Dorsolateral prefrontal cortex (tissue), 118 donors: ENCODE results near the gene TMEM225B. TPM values are rescaled to one million over a fixed set of nuclear protein-coding genes. Genes with fewer than 3 reads are reported as not detected.

Source experiments
- total RNA-seq, 120 experiments: library from RNA; stranded (reverse); gene quantifications; one replicate each; pipeline versions ENCODE4 v1.2.3 to v1.2.4, GENCODE V29; 2022

TMEM225B gene
- total RNA-seq, 120 experiments from 2014 or later = 0.58 to 6.6 (median 2.1) TPM; not detected in 3

Other genes with a start within 250 kb of the TMEM225B start
- 10 to 100 TPM in 115 of 120 experiments, 1 to 10 TPM in 5; 5.2 to 52.6 (median 17.8) TPM for gene ARPC1B, start 223.5 kb upstream of the TMEM225B start, total RNA-seq
- 100 to 1,000 TPM in 4 of 120 experiments, 10 to 100 TPM in 116; 57.9 to 106 (median 75.1) TPM for gene PDAP1, start 189.7 kb upstream of the TMEM225B start, total RNA-seq
- 10 to 100 TPM; 37.0 to 97.8 (median 64.0) TPM for gene BUD31, start 189.3 kb upstream of the TMEM225B start, total RNA-seq
- 10 to 100 TPM in 9 of 120 experiments, 1 to 10 TPM in 111; 3.2 to 13.4 (median 6.3) TPM for gene PTCD1, start 159.5 kb upstream of the TMEM225B start, total RNA-seq
- 10 to 100 TPM; 31.8 to 83.9 (median 47.3) TPM for gene CPSF4, start 159.3 kb upstream of the TMEM225B start, total RNA-seq
- gene ATP5MF, start 132.1 kb upstream of the TMEM225B start, total RNA-seq = 100 to 1,000 TPM; 128 to 423 (median 260) TPM
- gene ZNF789, start 125.4 kb upstream of the TMEM225B start, total RNA-seq = 10 to 100 TPM; 11.6 to 35.5 (median 20.6) TPM
- gene ZNF394, start 98.0 kb upstream of the TMEM225B start, total RNA-seq = 10 to 100 TPM; 15.6 to 37.7 (median 22.6) TPM
- 10 to 100 TPM; 10.7 to 19.7 (median 14.4) TPM for gene ZKSCAN5, start 93.6 kb upstream of the TMEM225B start, total RNA-seq
- 10 to 100 TPM in 8 of 120 experiments, 1 to 10 TPM in 112; 5.4 to 10.6 (median 8.1) TPM for gene FAM200A, start 46.2 kb upstream of the TMEM225B start, total RNA-seq
- 100 to 1,000 TPM in 16 of 120 experiments, 10 to 100 TPM in 104; 60.1 to 125 (median 87.8) TPM for gene ZNF655, start 39.6 kb upstream of the TMEM225B start, total RNA-seq
- 10 to 100 TPM; 14.8 to 38.1 (median 24.2) TPM for gene ZSCAN25, start 18.7 kb downstream of the TMEM225B start, total RNA-seq
- gene CYP3A5, start 81.7 kb downstream of the TMEM225B start, total RNA-seq = 10 to 100 TPM in 1 of 120 experiments, 1 to 10 TPM in 38, under 1 TPM in 70, not detected in 11; 0.17 to 10.3 (median 0.75) TPM
- under 1 TPM in 2 of 120 experiments, not detected in 118; 0.28 TPM for gene CYP3A7, start 136.9 kb downstream of the TMEM225B start, total RNA-seq
- under 1 TPM in 5 of 120 experiments, not detected in 115; 0.18 to 0.56 (median 0.27) TPM for gene CYP3A4, start 185.9 kb downstream of the TMEM225B start, total RNA-seq
- 1 to 10 TPM in 80 of 120 experiments, under 1 TPM in 36, not detected in 4; 0.29 to 4.7 (median 1.5) TPM for gene CYP3A43, start 229.7 kb downstream of the TMEM225B start, total RNA-seq